Neuronal stem cell (in vitro differentiated cells): ENCODE results near the gene C12orf57. TPM values are rescaled to one million over a fixed set of nuclear protein-coding genes. Genes with fewer than 3 reads are reported as not detected.
A peak's percentile ranks its signal among the peaks of the same experiment; 100 is the strongest.

ENCODE experiments used
- DNase-seq: peaks from one replicate; pipeline ENCODE4 v3.0.0-alpha.2; 2013; ENCODE audit warnings: low spot score
- H2AFZ ChIP-seq: one replicate; pipeline ENCODE4 v1.6.1; 2013; ENCODE audit warnings: mild to moderate bottlenecking, low read length, inconsistent platforms
- H2AK5ac ChIP-seq: 2 replicates; pipeline ENCODE4 v1.6.1; 2013; ENCODE audit warnings: low read depth, mild to moderate bottlenecking, inconsistent platforms, low read length, moderate library complexity, mixed read lengths
- H2BK120ac ChIP-seq: 2 replicates; pipeline ENCODE4 v1.6.1; 2013; ENCODE audit warnings: low read depth, mild to moderate bottlenecking, inconsistent platforms, low read length, moderate library complexity, mixed read lengths
- H2BK12ac ChIP-seq: one replicate; pipeline ENCODE4 v1.6.1; 2013; ENCODE audit warnings: low read length, inconsistent platforms
- H2BK15ac ChIP-seq: 2 replicates; pipeline ENCODE4 v1.6.1; 2013; ENCODE audit warnings: mild to moderate bottlenecking, low read length, inconsistent platforms, mixed read lengths
- H2BK5ac ChIP-seq: one replicate; pipeline ENCODE4 v1.6.1; 2013; ENCODE audit warnings: inconsistent platforms, mild to moderate bottlenecking, low read length, moderate library complexity
- H3K14ac ChIP-seq: one replicate; pipeline ENCODE4 v1.6.1; 2013; ENCODE audit warnings: low read length, inconsistent platforms
- H3K18ac ChIP-seq: 2 replicates; pipeline ENCODE4 v1.6.1; 2013; ENCODE audit warnings: low read length, inconsistent platforms
- H3K23ac ChIP-seq: 2 replicates; pipeline ENCODE4 v1.6.1; 2013; ENCODE audit warnings: low read depth, mild to moderate bottlenecking, mixed read lengths, low read length, inconsistent platforms; ENCODE audit not compliant: poor library complexity
- H3K27ac ChIP-seq: replicated peaks from 3 replicates; pipeline ENCODE4 v1.5.1; 2013; ENCODE audit warnings: low read length, inconsistent platforms
- H3K27me3 ChIP-seq, 3 experiments: 2 replicates each; pipeline ENCODE4 v1.6.1; 2013; ENCODE audit warnings: low read length in 3 of 3, mild to moderate bottlenecking in 2 of 3, inconsistent platforms in 1 of 3, low read depth in 1 of 3, mixed read lengths in 1 of 3, moderate library complexity in 1 of 3; ENCODE audit not compliant: control insufficient read depth in 3 of 3, insufficient read depth in 3 of 3
- H3K36me3 ChIP-seq, 2 donors: replicated peaks in 1 of 2; 2 replicates each; pipeline ENCODE4 v1.6.1; 2013; ENCODE audit warnings: low read length in 2 of 2; ENCODE audit not compliant: control insufficient read depth in 2 of 2, insufficient read depth in 2 of 2
- H3K4ac ChIP-seq: 2 replicates; pipeline ENCODE4 v1.6.1; 2013; ENCODE audit warnings: inconsistent platforms, mild to moderate bottlenecking, low read length, moderate library complexity
- H3K4me1 ChIP-seq, 2 donors: 1 replicate in 1 of 2; 2 replicates in 1 of 2; pipeline ENCODE4 v1.6.1; 2013; ENCODE audit warnings: low read length in 2 of 2, low read depth in 1 of 2; ENCODE audit not compliant: control insufficient read depth in 2 of 2, insufficient read depth in 1 of 2
- H3K4me2 ChIP-seq: one replicate; pipeline ENCODE4 v1.6.1; 2013; ENCODE audit warnings: mild to moderate bottlenecking, low read length, inconsistent platforms; ENCODE audit not compliant: insufficient read depth, poor library complexity, severe bottlenecking
- H3K4me3 ChIP-seq, 2 donors: 2 replicates each; pipeline ENCODE4 v1.5.1; 2013; ENCODE audit warnings: low read length in 2 of 2, mild to moderate bottlenecking in 2 of 2, inconsistent platforms in 1 of 2, moderate library complexity in 1 of 2
- H3K79me1 ChIP-seq: one replicate; pipeline ENCODE4 v1.6.1; 2013; ENCODE audit warnings: low read depth, mild to moderate bottlenecking, inconsistent platforms, low read length, moderate library complexity
- H3K9ac ChIP-seq: one replicate; pipeline ENCODE4 v1.6.1; 2013; ENCODE audit warnings: mild to moderate bottlenecking, low read depth, low read length, inconsistent platforms; ENCODE audit not compliant: poor library complexity
- H3K9me3 ChIP-seq, 2 donors: replicated peaks in 1 of 2; 2 replicates each; pipeline versions ENCODE3 to v1.6.1; 2013; ENCODE audit warnings: low read length in 2 of 2, mild to moderate bottlenecking in 2 of 2, inconsistent platforms in 1 of 2, low read depth in 1 of 2, mixed read lengths in 1 of 2, moderate library complexity in 1 of 2; ENCODE audit not compliant: control insufficient read depth in 2 of 2, insufficient read depth in 1 of 2
- H4K8ac ChIP-seq: one replicate; pipeline ENCODE4 v1.6.1; 2013; ENCODE audit warnings: low read depth, mild to moderate bottlenecking, inconsistent platforms, low read length, moderate library complexity
- H4K91ac ChIP-seq: one replicate; pipeline ENCODE4 v1.6.1; 2013; ENCODE audit warnings: low read length, low read depth, mild to moderate bottlenecking, inconsistent platforms; ENCODE audit not compliant: poor library complexity
- WGBS, 2 donors: extraction: QIAGEN DNeasy Blood & Tissue Kit; methylation state at CpG; one replicate each; pipeline ENCODE4 v1.1.7; 2013; ENCODE audit warnings: missing lambda C conversion rate in 2 of 2, mixed read lengths in 1 of 2; ENCODE audit not compliant: insufficient read length in 2 of 2, insufficient replicate concordance in 1 of 2; ENCODE audit errors: extremely low coverage in 2 of 2; 5-methylcytosine and 5-hydroxymethylcytosine counted together
- small RNA-seq: library from polyadenylated mRNA; stranded (forward); fragments of <200 nt; extraction: miRNeasy Mini kit (QIAGEN cat#:217004); gene quantifications from one replicate; pipeline ENCODE3, GENCODE V24; 2013; ENCODE audit not compliant: insufficient read depth

C12orf57 gene

GRCh38 chr12:6982532-6982931, 38.7 kb downstream of the C12orf57 start:
- Histone ChIP-seq H3K27ac (no peak overlapping the region), H4K8ac (no peak overlapping the region), H3K4me2 (no peak overlapping the region), H2BK120ac (no peak overlapping the region), H2AK5ac (no peak overlapping the region), H2BK5ac (no peak overlapping the region), H3K14ac (no peak overlapping the region), H4K91ac (no peak overlapping the region), H2BK12ac (no peak overlapping the region), H3K36me3 (peaks cover 29 to 83% of the 10 kb centered on the region in 2 donors), H3K9ac (no peak overlapping the region), H3K9me3 (no peaks in the 10 kb centered on the region), H3K4me3 (no peak overlapping the region), H3K18ac (no peak overlapping the region), H3K23ac (no peak overlapping the region), H2AFZ (no peak overlapping the region), H3K4me1 (no peaks in the 10 kb centered on the region), H3K27me3 (no peaks in the 10 kb centered on the region), H2BK15ac (no peak overlapping the region), H3K79me1 (no peaks in the 10 kb centered on the region), H3K4ac (no peak overlapping the region)
- DNase-seq: no peak
- no CpG with 5 or more reads among the region's 7 CpGs for WGBS, 2 donors

GRCh38 chr12:6987956-6988553, 44.2 kb downstream of the C12orf57 start:
- no peak overlapping the region for H3K9ac ChIP-seq
- no peaks in the 10 kb centered on the region for H3K27me3 ChIP-seq
- no peak overlapping the region for H2BK15ac ChIP-seq
- DNase-seq: no peak
- no CpG with 5 or more reads among the region's 11 CpGs for WGBS, 2 donors
- no peak overlapping the region for H3K18ac ChIP-seq
- no peak overlapping the region for H2BK5ac ChIP-seq
- H4K8ac ChIP-seq: no peak overlapping the region
- H3K23ac ChIP-seq: no peak overlapping the region
- no peak overlapping the region for H3K4me3 ChIP-seq
- H3K27ac ChIP-seq: no peak overlapping the region
- H4K91ac ChIP-seq: no peak overlapping the region
- H3K4me2 ChIP-seq: no peak overlapping the region
- H3K79me1 ChIP-seq: no peaks in the 10 kb centered on the region
- H2AK5ac ChIP-seq: no peak overlapping the region
- no peak overlapping the region for H2AFZ ChIP-seq
- H3K14ac ChIP-seq: no peak overlapping the region
- H2BK12ac ChIP-seq: no peak overlapping the region
- H3K4ac ChIP-seq: no peak overlapping the region
- no peaks in the 10 kb centered on the region for H3K4me1 ChIP-seq
- H3K9me3 ChIP-seq: no peaks in the 10 kb centered on the region
- no peak overlapping the region for H2BK120ac ChIP-seq
- H3K36me3 ChIP-seq: peaks cover 5 to 69% of the 10 kb centered on the region in 2 donors

Small RNA genes within 50 kb of the gene (small RNA-seq; reads per million reads assigned to genes)
- gene MIR141: 82.4 reads per million, percentile 96 among the genes with 10 or more reads in this experiment
- 49.3 reads per million, percentile 93 among the genes with 10 or more reads in this experiment for gene MIR200C
- not detected for gene RNU7-1
- 101 reads per million, percentile 96 among the genes with 10 or more reads in this experiment for gene SCARNA12
